SKM-1 treated with dmso at 0.1 percent for 144 hours (cell line): Measurements from ENCODE around the gene HNRNPA1.

ENCODE experiments used
- DNase-seq: peaks from one replicate; lab custom pipeline; 2025; ENCODE audit not compliant: unreplicated experiment; lab: John Stamatoyannopoulos, UW

HNRNPA1 gene

DNA sequence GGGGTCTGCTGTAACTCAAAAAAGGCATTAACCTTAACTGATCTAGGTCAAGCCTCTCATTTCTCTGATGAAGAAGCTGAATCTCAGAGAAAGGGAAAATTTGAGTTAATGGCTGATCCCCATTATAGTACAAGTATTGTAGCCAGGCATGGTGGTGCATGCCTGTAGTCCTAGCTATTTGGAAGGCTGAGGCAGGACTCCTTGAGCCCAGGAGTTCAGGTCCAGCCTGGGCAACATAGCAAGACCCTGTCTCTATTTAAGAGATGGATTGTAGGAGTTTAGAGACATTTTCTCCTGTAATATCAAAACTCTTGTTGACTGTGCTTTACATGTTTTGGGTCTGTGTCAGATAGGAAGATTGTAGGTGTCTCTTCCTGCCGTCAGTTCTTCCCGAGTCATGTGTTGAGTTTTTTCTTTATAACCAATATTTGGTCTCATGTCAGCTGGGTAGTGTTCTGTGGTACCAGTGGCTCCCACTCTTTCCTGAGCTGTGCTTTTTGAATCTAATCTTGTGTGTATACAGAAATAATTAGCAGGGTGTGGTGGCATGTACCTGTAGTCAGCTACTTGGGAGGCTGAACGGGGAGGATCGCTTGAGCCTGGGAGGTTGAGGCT, 53.0 kb downstream of the HNRNPA1 start:
- no peak for DNase-seq
